Activated CD8-positive, alpha-beta memory T cell treated with anti-CD3 and anti-CD28 coated beads, Interleukin-2, amount 50 U/mL, for 1 hour (primary cell): ENCODE measurements around the gene ADTRP.
"Not testable (repeated sequence)": the region's sequence is repeated elsewhere in the genome, so short reads cannot be mapped to it uniquely, and the experiment has no call there.

Experiments
- DNase-seq: peaks from one replicate; pipeline ENCODE4 v3.0.0-alpha.2; 2020; ENCODE audit errors: extremely low read depth

The ADTRP gene

DNA sequence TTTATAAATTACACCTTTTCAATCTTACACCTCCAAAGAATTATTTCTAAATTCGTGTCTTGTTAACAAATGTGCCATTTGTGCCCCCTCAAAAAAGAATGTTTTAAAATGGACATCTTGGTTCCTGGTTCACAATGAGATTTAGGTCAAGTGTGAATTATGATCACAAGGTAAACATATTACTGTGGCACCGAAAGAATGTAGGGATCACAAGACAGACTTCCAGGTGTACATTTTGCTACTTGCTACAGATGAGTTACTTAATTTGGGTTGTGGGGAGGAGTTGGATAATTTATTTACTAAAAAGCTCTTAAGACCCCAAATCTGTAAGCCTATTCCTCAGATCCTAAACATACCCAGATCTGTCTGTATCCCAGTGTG lies 25.0 kb upstream of the ADTRP start:
- no peak for DNase-seq

DNA sequence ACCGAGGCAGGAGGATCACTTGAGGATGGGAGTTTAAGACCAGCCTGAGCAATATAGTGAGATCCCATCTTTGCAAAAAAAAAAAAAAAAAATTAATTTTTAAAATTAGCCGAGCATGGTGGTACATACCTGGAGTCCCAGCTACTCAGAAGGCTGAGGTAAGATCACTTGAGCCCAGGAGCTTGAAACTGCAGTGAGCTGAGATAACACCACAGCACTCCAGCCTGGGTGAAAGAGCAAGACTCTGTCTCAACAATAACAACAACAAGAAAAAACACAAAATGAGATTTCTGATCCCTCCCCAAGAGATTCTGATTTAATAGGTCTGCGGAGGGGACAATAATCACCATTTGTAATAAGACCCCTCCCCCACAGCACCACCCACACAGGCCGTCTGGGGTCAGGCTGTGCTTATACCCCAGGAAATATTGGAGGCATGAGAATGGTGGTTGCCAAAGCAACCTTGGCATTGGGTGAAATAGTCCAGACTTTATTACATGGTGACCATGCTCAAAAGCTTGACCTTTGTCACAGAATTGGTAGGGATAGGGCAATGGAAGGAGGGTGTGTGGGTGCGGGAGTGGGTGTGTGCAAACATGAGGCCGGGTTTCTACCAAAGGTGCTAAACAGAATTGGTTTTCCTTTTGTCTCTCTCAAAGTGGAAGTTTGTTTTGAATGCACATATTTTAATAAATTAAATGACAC lies 24.4 kb upstream of the ADTRP start:
- DNase-seq: no peak

DNA sequence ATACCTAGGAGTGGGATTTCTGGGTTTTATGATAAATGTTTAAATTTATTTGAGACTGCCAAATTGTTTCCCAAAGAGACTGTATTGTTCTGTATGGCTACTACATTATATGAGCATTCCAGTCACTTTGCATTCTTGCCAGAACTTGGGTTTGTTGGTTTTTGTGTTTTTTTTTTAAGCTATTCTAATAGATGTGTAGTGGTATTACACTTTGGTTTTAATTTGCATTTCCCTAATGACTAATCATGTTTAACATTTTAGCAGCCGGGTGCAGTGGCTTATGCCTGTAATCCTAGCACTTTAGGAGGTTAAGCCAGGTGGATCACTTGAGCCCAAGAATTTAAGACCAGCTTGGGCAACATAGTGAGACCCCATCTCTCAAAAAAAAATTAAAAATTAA lies 21.9 kb upstream of the ADTRP start:
- DNase-seq: not testable (repeated sequence)

DNA sequence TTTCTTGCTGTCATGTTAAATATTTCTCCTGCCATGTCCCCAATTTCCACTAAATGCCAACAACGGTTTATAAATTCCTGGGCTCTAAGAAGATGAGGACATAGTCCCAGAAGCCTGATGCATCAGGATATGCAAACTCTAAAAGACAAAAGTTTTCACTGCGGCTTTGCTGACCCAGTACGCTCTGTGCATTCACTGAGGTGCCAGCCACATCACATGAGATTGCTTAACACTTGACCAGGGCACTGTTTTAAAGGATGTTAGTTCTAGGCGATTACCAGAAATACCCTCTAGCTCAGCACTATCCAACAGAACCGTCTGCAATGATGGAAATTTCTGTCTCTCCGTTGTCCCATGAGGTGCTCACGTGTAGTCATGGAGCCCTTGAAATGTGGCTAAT lies 19.9 kb upstream of the ADTRP start:
- DNase-seq: no peak

DNA sequence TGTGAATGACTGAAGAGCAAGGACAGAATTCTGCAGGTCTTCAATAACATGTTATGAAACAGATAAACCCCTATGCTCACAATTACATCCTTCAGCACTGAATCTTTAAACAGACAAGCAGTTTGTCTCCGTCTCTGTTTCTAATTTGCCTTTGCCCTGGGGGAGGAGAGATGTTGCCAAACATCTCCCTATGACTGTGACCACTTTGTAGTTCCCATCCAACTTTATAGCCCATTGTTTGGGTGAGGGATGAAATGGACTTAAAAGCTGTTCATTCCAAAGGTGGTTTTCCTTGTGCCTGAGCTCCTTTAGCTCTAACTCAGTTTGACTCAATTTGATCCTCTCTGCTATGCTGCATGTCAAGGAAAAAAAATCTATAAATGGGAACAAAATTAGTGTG lies 19.5 kb upstream of the ADTRP start:
- DNase-seq: no peak

DNA sequence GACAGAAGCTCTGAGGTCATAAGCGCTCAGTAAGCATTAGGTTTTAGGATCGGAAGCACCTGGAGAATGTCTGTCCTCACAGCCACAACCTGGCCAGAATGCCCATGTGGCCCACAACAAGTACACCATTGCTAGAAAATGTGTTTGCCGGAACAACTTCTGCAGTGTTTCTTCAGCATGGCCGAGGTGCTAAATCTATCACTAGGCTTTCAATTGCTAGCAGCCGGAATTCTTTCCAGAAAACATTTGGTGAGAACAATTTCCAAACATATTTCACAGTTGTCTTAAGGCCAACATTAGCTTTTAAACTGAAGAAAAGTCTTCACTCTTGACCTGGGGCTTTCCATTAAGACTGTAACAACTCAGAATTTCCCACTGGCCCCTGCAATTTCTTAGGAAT lies 18.2 kb upstream of the ADTRP start:
- no peak for DNase-seq

DNA sequence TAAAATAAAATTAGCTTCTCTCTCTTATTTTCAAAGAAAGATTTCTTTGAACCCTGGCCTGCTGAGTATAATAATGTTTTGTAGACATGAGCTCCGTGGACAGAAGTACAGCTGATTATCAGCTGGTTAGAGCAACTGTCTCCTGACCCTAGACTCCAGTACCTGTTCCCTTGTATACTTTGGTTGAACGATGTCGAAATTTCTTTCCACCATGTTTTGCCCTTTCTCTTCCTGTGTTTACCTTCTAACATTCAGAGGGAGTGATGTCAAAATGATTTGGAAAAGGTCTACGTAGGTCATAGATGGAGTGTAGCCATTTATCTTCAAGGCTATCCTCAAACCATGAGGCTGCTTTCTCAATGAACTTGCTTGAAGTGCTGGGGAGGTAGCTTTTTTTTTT lies 16.8 kb upstream of the ADTRP start:
- no peak for DNase-seq

DNA sequence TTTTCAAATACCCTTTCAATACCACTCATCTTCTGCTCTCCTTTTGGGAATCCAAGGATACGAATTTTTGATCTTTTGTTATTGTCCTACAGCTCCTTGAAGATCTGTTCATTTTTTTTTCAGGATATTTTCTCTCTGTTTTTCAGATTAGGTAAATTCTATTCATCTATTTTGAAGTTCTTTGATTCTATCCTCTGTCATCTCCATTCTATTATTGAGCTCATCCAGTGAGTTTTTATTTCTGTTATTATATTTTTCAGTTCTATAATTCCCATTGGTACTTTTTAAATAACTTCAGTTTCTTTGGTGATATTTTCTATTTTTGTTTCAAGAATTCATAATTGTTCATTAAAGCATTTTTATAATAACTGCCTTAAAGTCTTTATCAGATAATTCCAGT lies 14.7 kb upstream of the ADTRP start:
- DNase-seq: no peak

DNA sequence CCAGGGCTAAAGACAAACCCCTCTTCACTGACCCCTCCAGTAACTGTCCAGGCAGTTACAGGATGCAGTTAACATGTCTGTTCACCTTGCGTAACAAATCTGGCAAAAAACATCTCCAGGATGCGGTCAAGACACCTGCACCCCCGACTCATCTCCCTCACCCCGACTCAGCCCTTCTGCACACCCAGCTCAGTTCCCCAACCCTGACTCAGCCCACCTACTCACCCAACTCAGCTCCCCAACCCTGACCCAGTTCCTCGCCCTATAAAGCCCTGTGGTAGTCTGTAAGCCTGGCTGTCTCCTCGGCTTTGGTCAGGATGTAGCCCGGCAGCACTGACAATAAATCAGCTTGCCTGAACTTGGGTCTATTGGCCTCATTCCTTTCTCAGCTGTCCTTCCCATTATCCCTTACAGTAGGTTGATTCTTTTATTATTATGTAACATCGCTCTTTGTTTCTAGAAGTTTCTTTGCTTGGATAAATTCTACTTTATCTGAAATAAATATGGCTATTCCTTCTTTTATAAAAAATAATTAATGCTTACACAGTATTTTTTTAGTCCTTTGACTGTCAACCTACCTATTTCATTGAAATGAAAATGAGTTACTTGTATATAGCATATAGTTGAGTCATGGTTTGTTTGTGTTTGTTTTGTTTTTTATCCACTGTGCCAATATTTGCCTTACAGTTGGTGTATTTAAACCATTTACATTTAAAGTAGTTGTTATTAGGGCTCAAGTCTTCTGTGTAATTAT lies 12.9 kb upstream of the ADTRP start:
- DNase-seq: no peak

DNA sequence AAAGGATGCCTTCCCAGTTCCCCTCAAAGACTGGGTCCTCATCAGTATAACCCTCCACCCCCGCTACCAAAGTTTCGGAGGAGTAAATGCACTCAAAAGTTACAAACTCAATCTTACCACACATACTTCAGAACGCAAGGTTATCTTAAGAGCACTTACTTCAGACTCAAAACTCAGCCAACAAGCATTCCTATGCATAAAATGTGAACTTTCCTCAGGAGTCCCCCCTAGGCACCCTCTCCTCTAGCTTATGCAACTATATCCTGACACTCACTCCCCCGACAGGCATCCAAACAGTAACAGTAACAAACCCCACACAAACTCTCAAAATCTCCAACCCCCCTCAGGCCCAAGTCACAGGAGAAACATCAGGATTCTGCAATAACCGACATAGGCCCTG lies 11.1 kb upstream of the ADTRP start:
- DNase-seq: no peak

DNA sequence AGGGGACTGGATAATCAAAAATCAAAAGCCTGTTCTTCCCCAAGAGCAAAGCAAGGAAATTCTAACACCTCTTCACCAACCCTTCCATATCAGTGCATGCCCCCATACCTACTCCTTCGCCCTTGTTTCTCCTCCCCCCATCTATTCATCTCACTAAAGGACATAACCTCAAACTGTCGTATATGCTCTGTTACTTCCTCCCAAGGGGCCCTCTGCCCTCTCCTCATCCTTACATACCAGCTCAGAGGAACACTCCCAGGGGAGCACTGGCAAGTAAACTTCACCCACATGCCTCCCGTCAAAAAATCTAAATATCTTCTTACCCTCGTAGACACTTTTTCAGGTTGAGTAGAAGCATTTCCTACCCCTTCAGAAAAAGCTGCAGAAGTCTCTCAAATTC lies 9.4 kb upstream of the ADTRP start:
- DNase-seq: no peak

DNA sequence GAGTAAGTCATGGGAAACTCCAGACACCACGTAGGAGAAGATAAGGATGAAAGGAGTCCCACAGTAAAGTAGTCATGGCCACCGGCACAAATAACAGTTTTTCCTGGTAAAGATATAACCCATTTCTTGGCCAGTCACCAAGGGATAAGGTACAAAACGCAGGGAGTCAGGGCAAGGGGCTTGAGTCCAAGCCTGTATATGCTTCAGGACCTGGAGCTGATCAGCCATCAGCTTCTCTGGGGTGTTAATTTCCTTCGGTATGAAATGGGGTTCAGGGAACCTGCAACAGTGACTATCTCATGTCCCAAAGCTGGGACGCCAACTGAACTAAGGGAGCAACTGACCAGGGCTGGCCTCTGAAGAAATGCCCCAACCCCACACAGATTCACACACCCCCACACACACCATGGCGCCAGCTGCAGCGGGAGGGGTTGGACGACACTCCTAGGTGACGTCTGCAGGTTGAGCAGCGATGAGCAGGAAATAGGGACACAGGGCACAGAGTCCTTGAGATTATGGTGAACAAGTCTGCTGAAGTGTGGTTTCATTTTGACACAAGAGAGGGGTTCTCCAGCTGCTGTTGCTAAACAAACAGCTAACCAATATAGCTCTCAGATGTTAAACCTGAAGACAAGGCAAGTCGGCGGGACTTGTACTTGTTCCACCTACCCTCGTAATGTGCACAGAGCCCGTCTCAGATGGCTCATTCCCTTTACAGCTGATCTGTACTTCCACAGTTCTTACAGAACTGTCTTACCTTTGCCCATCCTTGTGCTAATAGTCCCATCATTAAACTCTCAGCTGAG lies 7.4 kb upstream of the ADTRP start:
- DNase-seq: no peak

DNA sequence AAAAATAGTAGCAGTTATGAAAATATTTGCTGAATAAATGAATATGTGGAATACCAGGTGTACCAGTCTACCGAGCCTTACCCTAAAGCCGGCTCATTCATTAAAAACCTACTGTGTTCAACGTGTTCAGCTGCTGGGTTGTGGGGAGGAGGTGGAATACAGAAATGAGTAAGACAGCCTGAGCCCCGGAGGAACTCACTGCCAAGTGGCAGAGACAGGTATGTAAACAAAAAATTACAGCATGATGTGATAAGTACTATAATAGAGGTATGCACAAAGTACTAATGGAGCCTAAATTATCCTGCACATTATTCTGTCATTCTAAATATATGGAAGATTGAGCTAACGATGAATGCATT lies 6.8 kb upstream of the ADTRP start:
- no peak for DNase-seq

DNA sequence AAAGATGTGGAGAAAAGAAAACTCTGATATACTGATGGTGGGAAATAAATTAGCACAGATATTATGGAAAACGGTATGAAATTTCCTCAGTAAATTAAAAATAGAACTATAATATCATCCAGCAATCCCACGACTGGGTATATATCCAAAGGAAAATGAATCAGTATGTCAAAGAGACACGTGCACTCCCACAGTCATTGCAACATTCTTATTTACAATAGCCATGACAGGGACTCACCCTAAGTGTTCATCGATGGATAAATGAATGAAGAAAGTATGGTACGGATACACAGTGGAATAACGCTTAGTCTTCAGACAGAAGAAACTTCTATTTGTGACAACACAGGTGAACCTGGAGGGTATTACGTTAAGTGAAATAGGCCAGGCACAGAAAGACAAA lies 5.7 kb upstream of the ADTRP start:
- DNase-seq: no peak

DNA sequence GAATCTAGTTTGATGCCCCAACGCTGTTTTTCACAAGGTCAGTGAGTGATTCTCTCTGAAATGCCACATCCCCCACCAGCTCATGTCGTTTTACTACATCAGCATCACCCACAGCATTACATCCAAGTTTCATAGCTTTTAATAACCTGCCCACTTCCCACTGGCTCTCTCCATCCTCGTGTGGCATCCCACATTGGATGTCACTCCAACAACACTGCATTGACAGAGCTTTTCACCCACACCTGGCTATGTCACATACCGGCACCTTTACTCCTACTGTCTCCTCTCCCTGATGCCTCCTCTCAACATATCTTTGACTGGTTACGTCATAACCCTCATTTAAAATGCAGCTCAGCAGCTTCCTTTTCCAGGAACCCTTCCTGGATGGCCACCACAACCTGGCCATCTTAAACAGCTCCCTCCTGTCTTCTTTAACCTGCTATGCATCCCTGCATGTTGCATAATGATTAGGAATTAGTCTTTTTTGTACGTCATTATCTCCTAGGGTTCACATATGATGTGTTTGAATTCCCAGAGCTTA lies 5.0 kb upstream of the ADTRP start:
- no peak for DNase-seq

DNA sequence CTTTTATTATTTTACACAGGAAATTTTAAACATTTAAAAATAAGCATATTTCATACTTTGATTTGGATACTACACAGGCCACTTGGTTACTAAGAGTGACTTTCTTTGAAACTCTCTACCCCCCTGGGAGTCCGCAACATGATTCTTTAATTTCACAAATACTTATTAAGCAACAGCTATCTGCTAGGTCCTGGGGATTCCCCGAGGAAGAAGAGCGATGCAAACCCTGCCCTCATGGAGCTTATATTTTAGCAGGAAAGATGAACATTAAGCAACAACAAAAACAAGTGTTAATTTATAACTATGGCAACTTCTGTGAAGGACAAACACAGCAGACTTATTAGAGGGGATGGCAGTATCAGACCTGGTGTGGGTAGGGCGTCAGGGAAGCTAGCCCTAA lies 3.9 kb upstream of the ADTRP start:
- DNase-seq: no peak

DNA sequence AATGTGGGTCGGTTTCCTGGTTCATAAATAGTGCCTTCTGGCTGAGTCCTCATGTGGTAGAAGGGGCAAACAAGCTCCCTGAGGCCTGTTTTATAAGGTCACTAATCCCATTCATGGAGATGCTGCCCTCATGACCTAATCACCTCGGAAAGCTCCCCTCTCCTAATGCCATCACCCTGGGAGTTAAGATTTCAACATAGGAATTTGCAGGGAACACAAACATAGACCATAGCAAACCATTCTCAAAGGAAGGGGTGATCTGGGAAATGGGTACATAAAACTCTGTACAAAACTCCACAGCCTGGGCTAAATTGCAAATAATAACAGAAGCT lies 1.5 kb upstream of the ADTRP start:
- no peak for DNase-seq

DNA sequence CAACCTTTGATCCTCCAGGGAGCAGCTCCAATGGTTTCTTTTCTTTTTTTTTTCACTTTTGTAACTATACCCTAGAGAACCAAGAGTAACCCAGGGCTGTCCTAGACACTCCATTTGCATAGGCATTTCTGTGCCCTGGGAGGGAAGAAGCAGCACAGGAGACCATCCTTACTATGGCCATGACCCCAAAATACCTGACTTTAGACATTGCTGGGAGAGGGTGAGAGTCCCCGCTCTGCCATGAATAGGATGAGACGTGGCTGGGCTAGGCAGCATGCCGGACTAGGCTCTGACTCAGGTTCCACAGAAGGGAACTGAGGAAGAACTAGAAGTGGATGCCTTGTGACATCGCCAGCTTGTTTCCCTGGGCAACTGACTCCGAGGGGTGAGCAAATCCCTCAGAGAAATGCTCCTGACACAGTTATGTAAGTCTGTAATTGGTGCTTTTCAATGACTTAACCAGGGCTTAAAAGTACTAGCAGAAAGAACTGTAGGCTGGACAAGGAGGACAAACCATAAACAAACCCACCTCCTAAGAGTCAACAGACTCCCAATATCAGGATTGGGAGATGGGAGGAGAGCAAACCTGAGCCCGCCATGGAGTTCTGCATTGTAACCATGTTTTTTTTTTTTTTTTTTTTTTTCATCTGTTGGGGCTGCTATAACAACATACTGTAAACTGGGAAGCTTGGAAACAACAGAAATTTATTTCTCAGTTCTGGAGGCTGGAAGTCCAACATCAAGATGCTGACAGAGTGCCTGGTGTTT lies 910 bp upstream of the ADTRP start:
- DNase-seq: no peak

DNA sequence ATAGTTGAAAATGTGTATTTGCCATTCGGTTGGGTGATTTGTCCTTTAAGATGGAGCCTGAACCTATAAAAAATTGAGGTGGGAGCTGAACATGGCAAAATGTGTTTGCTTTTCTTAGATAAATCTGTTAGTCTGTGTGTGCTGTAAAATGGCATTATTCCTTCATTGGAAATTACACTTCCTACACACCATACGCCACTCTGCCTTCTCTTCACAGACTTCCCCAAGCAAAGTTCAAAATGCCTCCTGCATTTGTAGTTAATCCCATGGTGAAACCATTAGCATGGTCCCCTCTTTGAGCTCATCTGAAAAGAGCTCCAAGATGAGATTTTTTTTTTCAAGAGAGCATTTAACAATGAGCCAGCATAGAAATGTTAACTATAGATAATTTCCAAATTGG lies 567 bp downstream of the ADTRP start:
- no peak for DNase-seq

DNA sequence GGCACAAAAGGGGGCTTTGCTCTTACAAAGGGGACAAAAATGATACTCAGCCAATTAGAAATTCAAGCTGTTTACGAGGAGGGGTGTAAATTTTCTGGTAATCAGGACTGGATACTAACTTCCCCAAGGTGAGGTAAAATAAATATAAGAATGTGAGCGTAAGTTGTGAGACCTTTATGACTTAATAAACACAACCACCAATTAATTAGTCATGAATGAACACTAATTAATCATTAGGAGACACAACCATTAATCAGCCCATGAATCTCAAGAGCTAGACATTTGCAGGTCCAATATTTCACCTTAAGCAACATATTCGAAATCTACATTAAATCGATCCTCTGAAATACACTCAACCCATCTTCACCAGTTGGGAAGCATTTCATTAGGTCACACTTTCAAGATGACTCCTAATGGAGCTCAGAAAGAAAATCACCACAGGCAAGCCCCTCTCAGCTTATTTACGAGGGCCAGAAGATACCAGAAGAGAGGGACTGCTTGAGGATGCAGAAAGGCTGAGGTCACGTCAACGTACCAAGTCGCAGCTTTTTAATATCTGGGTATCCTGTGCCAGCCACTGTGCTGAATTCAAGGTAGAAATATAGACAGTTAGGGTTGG lies 2.7 kb downstream of the ADTRP start:
- DNase-seq: no peak

DNA sequence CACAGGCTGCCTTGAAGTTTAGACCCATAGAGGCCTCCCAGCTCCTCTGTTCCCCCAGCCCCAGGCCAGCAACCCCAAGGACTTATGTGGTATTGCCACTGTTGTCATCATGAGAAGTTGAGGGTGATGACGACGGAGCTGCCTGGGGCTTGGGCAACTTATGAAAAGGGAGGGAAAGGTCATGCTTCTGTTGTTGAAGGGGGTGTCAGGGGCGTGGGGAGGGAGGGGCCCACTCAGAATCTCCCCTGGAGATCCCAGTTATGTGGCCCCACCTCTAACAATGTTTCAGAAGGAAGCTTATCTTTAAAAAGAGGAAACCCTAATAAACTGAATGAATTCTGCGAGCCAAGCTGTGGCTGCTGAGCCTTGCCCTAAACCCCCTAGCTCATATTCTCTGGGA lies 4.2 kb downstream of the ADTRP start:
- no peak for DNase-seq

DNA sequence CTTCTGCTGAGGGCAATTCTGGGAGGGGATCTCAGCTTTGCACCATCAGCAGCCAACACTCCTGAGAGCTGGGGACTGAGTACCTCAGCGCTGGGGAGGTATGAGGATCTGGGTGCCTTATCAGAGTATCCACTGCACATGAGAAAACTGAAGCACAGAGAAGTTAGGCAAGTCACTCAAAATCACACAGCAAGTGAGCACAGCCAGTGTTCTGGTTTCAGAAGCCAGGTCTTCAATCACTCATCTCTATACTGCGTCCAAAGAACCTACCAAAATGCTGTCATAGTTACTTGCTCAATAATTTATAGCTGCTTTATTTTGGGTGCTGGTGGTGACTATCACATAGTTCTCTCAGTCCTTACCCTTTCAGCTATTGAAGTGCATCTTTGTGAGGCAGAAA lies 5.0 kb downstream of the ADTRP start:
- DNase-seq: no peak
